ENCODE measurements around the gene GON7.

GON7 gene, protein sequence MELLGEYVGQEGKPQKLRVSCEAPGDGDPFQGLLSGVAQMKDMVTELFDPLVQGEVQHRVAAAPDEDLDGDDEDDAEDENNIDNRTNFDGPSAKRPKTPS

DNA sequence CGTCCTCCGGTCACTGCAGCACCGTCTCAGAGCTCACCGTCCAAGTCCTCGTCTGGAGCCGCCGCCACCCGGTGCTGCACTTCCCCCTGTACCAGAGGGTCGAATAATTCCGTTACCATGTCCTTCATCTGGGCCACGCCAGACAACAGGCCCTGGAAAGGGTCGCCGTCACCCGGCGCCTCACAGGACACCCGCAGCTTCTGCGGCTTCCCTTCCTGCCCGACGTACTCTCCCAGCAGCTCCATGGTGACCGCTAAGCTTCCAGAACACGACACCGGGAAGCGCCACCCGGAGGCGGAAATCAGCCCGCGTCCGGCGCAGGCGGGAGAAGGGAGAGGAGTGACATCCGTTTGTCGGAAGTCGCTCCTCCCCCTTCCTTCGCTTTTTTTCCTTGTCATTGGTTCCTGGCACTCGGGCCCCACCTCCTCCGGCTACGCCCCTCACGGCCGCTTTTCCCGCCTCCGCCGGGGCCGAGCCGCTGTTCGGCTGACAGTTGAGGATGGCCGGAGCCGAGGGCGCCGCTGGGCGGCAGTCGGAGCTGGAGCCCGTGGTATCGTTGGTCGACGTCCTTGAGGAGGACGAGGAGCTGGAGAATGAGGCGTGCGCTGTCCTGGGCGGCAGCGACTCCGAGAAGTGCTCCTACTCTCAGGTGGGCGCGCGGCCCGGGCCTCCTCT is at the start of gene GON7, which contains the start of gene UBR7:
Gene GON7 (minus strand): TSS at position 273 of the 675 bp plus-strand sequence. CDS start 28 bp downstream, at position 245.
Gene UBR7 (plus strand): TSS at position 464 of the 675 bp plus-strand sequence. CDS start 36 bp downstream, at position 500.
- peak within 1 kb of the TSS; percentile 81 for H3K27ac ChIP-seq
- peak; percentile 64 for TF ChIP-seq CTCF (IDR thresholded peaks at IDR 0.05)
- no peak for TF ChIP-seq ZFX (IDR thresholded peaks at IDR 0.05; ENCODE audit: borderline replicate concordance)

DNA sequence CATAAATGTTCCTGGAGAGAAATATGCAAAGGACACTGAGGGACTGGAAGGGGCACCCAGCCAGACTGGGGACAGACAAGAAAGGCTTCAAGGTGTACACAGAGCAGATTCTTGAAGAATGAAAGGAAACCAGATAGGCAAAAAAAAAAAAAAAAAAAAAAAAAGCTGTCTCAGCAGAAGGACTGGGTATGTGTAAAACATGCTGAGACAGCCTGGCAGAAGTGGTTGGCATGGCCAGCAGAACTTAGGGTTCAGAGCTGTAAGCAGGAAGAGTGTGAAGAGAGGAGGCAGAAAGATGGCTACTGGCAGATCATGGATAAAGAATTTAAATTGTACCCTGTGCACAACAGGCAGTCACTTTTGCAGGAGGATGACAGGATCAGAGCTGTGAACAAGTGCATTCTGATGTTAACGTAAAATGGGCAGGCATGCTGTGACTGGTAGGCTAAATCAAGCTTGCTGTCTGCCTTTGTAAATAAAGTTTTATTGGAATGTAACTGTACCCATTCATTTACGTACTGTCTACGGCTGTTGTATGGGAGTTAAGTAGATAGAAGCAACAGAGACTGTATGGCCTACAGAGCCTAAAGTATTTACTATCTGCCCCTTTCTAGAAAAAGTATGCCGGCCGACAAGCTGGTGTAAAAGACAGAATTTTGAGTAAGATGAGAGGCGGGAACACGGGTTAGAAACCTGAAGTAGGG is 42.4 kb upstream of the GON7 start:
- TF ChIP-seq CTCF (IDR thresholded peaks at IDR 0.05): no peak
- TF ChIP-seq ZFX (IDR thresholded peaks at IDR 0.05; ENCODE audit: borderline replicate concordance): no peak
- H3K27ac ChIP-seq: no peak overlapping the region

DNA sequence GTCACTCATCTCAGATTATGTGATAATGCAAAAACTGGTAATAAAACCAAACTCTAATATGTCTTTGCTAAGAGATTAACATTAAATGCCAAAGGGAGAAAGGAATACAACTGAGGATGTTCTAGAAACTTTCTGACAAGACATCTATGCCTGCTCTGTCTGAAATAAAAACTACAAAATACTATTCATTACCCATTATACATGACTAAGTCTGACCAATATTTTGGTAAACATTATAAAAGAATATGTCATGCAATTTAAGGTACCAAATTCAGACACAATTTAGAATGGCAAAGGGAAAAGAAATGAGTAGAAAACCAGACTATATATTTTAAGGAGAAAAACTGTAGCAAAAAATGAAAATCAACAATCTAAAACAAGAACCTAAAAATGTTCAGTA is 39.7 kb upstream of the GON7 start:
- TF ChIP-seq CTCF (IDR thresholded peaks at IDR 0.05) (no peak), ZFX (IDR thresholded peaks at IDR 0.05; ENCODE audit: borderline replicate concordance) (no peak)
- no peak overlapping the region for H3K27ac ChIP-seq

GRCh38 chr14:93245764-93246420 is 39.0 kb upstream of the GON7 start:
- TF ChIP-seq ZFX (IDR thresholded peaks at IDR 0.05; ENCODE audit: borderline replicate concordance) (no peak), CTCF (IDR thresholded peaks at IDR 0.05) (no peak)
- H3K27ac ChIP-seq: no peak overlapping the region

DNA sequence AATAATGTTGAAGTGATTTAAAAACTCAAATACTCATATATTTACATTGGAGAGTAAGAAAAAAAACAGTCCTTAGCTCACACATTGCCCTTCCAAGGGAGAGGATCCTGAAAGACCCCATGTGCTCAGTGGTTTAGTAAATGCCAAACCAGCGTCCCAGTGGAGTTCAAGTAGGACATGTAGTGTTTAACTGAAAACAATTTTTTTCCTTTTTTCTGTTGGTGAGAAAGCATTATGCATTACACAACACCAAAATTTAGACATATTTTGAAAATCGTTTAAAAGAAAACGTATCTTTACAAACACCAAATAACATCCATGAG is 33.8 kb upstream of the GON7 start:
- no peak overlapping the region for H3K27ac ChIP-seq
- TF ChIP-seq CTCF (IDR thresholded peaks at IDR 0.05) (no peak), ZFX (IDR thresholded peaks at IDR 0.05; ENCODE audit: borderline replicate concordance) (no peak)

DNA sequence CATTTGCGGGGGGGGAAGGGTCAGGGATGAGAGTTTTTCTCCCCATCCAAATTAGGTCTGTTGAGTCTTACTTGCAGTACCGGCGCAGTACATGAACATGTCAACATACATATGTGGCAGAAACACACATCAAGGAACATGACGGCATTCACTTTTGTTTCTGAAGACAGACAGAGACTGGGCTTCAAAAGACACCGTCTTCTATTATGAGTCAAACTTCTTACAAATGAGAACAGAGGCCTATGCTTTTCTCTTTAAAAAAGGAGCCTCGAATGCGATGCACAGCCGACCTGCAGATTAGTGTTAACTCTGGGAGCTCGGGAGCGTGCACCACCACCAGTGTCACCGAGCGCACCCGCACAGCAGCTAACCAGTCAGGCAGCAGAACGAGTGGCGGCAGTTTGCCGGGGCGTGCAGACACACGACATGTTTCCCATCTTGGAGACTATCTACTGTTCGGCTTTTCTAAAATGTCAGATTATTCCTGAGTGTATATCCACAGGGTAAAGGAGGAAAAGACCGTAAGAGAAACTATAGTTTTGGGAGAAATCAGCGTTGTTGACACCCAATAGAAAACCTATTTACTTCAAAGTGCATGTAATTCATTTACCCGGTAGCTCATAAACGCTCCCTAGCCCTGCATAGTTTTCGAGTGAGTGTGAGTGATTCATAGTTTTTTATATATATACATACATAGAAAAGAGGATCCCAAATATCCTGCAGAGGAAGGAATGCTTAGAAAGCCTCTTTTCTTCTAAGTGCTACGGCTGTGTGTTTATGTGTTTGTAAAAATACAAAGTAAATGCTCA is 33.2 kb upstream of the GON7 start:
- no peak overlapping the region for H3K27ac ChIP-seq
- TF ChIP-seq CTCF (IDR thresholded peaks at IDR 0.05) (no peak), ZFX (IDR thresholded peaks at IDR 0.05; ENCODE audit: borderline replicate concordance) (no peak)

Measured in 22Rv1 (cell line).